GM18507 (cell line): ENCODE measurements around the gene ANKRD39.

Experiments
- DNase-seq: peaks from one replicate; pipeline ENCODE4 v3.0.0; 2011; ENCODE audit warnings: low read depth; ENCODE audit not compliant: insufficient read length; ENCODE audit errors: extremely low spot score
- FAIRE-seq: peaks from 2 replicates; lab custom pipeline; 2011; peaks lifted over from hg19 to GRCh38; lab: Jason Lieb, UNC

ANKRD39 gene

GRCh38 chr2:96837575-96837974 lies 20.2 kb downstream of the ANKRD39 start:
- no peak for DNase-seq
- no peak for FAIRE-seq

DNA sequence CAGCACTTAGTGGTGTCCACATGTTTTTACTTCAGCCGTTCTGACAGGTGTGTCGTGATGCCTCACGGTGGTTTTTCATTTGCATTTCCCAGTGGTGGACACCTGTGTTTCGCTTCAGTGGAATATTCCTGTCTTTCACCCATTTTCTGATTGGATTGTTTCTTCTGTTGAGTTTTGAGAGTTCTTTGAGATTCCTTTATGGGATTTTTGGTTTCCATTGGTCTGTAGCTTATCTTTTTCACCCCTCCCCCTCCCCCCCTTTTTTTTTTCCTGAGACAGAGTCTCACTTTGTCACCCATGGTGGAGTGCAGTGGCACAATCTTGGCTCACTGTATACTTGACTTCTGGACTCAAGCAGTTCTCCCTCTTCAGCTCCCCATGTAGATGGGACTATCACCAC lies 22.0 kb downstream of the ANKRD39 start:
- DNase-seq (no peak), FAIRE-seq (no peak)

- no peak for DNase-seq
- FAIRE-seq, result no peak
Measured at GRCh38 chr2:96832754-96833507, 24.9 kb downstream of the ANKRD39 start.

GRCh38 chr2:96832408-96832753 lies 25.4 kb downstream of the ANKRD39 start:
- FAIRE-seq, result no peak
- no peak for DNase-seq

GRCh38 chr2:96831679-96832078 lies 26.1 kb downstream of the ANKRD39 start:
- FAIRE-seq, result no peak
- DNase-seq, result no peak

- DNase-seq, result no peak
- FAIRE-seq, result no peak
Measured at GRCh38 chr2:96830044-96830562, 27.7 kb downstream of the ANKRD39 start.

DNA sequence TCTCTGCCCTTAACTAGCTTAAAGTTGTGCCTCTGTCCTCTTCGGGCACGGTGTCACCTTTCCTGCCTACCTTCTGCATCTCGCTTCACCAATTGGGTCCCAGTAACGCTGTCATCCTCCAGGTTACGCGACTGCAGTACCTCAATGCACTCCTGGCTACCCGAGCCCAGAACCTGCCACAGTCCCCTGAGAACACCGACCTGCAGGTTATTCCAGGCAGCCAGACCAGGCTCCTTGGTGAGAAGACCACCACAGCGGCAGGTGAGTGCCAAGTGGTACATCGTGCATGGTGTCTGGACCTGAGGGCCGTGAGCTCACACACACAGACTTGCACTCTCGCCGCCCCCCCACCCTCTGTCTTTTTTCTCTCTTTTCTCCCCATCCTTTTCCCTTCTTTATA lies 28.9 kb downstream of the ANKRD39 start:
- no peak for DNase-seq
- no peak for FAIRE-seq

- no peak for FAIRE-seq
- DNase-seq, result no peak
Measured at GRCh38 chr2:96828436-96828835, 29.4 kb downstream of the ANKRD39 start.

DNA sequence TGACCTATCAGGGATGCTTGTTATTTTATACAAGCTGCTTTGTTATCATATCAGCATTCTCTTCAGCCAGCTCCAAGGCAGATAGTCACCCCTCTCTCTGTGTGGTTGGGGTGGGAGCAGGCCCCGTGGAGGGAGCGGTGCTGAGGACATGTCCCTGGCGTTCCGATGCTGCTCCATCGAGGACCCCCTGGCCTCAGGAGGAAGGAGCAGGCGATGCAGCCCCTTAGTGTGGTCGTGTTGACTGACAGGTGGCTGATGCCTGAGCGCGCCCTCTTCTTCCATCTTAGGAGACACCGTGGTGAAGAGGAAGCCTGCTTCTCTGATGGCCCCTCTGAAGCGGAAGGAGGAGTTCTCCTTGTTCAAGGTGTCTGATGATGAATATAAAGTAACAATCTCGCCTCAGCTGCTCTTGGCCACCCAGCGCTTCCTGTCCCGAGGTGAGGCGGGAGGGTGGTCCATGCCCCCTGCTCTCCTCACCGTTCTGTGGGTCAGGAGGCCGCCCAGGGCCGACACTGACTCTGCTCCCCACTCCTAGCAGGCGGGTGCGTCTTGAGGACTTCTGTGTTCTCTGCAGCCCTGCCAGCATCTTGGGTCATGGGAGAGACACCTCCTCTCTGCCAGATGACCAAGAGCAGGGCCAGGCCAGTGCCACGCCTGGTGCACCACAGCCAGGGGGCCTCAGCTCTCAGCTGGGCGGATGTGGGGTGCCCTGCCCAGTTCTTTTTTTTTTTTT lies 31.1 kb downstream of the ANKRD39 start:
- FAIRE-seq (no peak), DNase-seq (no peak)

DNA sequence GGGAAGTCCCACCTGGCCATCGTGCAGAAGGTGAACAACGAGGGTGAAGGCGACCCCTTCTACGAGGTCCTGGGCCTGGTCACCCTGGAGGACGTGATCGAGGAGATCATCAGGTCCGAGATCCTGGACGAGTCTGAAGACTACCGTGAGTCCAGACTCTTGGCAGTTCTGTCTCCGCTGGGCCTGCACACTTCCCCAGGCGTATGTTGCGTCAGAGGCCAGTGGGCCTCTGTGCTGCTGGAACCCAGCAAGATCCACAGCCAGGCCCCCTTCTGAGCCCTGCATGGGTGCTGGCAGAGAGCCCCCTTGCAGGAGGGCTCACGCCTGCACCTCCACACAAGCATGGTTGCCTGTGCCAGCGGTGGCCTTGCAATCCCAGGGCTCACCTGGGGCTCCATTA lies 32.8 kb downstream of the ANKRD39 start:
- FAIRE-seq (no peak), DNase-seq (no peak)

- no peak for FAIRE-seq
- DNase-seq, result no peak
Measured at GRCh38 chr2:96824079-96824870, 33.5 kb downstream of the ANKRD39 start.

GRCh38 chr2:96823198-96823597 lies 34.6 kb downstream of the ANKRD39 start:
- no peak for FAIRE-seq
- no peak for DNase-seq

- FAIRE-seq (no peak), DNase-seq (no peak)
Measured at GRCh38 chr2:96822786-96823185, 35.0 kb downstream of the ANKRD39 start.

DNA sequence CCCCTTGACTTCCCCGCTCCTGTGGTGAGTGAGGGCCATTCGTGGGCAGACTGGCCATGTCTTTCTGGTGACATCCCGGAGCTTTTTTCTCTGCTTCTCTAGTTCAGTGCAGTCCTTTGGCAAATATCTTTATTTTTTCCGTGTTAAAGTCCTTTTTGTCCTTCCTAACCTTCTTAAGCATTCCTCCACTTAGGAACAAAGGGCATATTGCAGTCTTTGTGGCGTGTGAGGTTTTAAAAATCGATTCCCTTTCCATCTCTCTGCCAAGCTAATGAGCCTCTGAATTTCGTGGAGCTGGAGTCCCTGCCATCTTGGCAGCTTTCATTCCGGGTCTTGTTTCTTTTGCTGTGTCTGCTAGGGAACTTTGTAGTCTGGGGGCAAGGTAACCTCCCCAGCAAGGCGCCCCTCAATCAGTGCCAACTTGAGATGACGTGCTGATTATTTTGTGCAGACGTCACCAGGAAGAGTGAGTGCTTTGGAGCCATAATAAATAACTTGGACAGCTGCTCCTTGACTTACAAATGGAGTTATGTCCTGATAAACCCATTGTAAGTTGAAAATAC lies 36.6 kb downstream of the ANKRD39 start:
- no peak for DNase-seq

DNA sequence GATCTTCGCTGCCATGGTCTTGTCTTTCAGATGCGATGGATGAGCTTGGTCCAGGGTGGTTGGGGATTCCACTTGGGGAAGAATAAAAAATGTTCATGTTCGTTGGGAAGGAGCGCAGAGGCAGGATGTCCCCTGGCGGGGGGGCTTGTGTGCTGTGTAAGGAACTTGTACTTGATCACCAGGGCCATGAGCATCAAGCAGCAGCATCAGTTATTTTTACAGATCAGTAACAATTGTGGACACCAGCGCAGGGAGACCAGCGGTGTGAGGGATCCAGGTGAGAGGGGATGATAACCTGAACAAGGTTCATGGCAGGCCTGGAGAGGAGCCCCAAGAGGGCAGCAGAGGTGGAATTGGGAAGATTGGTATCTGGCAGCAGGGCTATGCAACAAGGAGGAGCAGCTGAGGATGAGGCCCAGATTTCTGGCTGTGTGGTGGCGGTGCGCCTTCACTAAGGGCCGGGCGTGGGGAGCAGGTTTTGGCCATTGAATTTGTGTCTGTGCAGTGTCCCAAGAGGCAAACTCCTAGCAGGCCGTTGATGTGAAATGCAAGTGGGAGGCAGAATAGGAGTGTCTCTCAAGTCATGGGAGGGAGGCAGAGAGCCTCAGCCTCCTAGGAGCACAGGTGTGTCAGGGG lies 37.8 kb downstream of the ANKRD39 start:
- no peak for DNase-seq
- no peak for FAIRE-seq

More for the DNA sequence above, 36.6 kb downstream of the ANKRD39 start:
- no peak for FAIRE-seq

GRCh38 chr2:96819128-96819875 lies 38.5 kb downstream of the ANKRD39 start:
- DNase-seq, result no peak
- no peak for FAIRE-seq

DNA sequence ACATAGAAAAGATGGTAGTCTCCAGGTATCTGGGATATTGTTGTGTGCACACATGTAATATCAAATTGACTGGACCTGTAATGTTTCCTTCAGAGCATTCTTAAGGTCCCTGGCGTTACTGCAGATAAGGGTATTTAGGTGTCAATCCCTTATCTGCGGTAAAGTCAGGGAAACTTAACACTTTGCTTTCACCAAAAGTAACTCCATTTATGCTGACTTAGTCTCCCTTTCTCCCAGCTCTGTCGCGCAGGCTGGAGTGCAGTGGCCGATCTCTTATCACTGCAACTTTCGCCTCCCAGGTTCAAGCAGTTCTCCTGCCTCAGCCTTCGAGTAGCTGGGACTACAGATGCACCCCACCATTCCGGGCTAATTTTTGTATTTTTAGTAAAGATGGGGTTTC lies 39.9 kb downstream of the ANKRD39 start:
- DNase-seq, result no peak
- no peak for FAIRE-seq

- DNase-seq (no peak), FAIRE-seq (no peak)
Measured at GRCh38 chr2:96816836-96817702, 40.7 kb downstream of the ANKRD39 start.
